HFFc6 (cell line): ENCODE measurements around the gene PNKD. TPM values are rescaled to one million over a fixed set of nuclear protein-coding genes. Genes with fewer than 3 reads are reported as not detected.

Source experiments
- DNase-seq: peaks from one replicate; pipeline ENCODE4 v3.0.0-alpha.2; 2018
- H3K27ac Mint-ChIP-seq: 2 replicates; pipeline ENCODE4 v1.8.0; 2020; ENCODE audit warnings: mild to moderate bottlenecking, mixed read lengths
- H3K27me3 Mint-ChIP-seq: 2 replicates; pipeline ENCODE4 v1.8.0; 2021; ENCODE audit warnings: mild to moderate bottlenecking, moderate library complexity, mixed read lengths; ENCODE audit not compliant: insufficient read depth
- H3K36me3 Mint-ChIP-seq: 2 replicates; pipeline ENCODE4 v1.8.0; 2021; ENCODE audit warnings: low read depth, mixed read lengths
- H3K4me1 Mint-ChIP-seq: 2 replicates; pipeline ENCODE4 v1.8.0; 2020; ENCODE audit warnings: low read depth, mixed read lengths
- H3K4me3 Mint-ChIP-seq: 2 replicates; pipeline ENCODE4 v1.8.0; 2020; ENCODE audit warnings: mild to moderate bottlenecking, moderate library complexity, mixed read lengths
- H3K9me3 Mint-ChIP-seq: 2 replicates; pipeline ENCODE4 v1.8.0; 2020; ENCODE audit warnings: mild to moderate bottlenecking, mixed read lengths
- total RNA-seq, 6 experiments: library from RNA; stranded (reverse); fragmentation: NEBNext Ultra II Directional; extraction: Animal tissue kit (Norgen Biotek cat#: 25700); gene quantifications; 2 replicates in 1 of 6; 3 replicates in 5 of 6; pipeline ENCODE4 v1.2.3, GENCODE V29; 2021
- TF ChIP-seq, protein P1 (sequence below): fragments of 200-600 bp; sonication (generic); IDR thresholded peaks from 2 replicates; pipeline ENCODE4 v1.5.0; 2021; ENCODE audit warnings: antibody characterized with exemption, mild to moderate bottlenecking

The PNKD gene
- total RNA-seq, 6 experiments from 2014 or later = 50.8 to 62.8 (median 57.7) TPM

DNA sequence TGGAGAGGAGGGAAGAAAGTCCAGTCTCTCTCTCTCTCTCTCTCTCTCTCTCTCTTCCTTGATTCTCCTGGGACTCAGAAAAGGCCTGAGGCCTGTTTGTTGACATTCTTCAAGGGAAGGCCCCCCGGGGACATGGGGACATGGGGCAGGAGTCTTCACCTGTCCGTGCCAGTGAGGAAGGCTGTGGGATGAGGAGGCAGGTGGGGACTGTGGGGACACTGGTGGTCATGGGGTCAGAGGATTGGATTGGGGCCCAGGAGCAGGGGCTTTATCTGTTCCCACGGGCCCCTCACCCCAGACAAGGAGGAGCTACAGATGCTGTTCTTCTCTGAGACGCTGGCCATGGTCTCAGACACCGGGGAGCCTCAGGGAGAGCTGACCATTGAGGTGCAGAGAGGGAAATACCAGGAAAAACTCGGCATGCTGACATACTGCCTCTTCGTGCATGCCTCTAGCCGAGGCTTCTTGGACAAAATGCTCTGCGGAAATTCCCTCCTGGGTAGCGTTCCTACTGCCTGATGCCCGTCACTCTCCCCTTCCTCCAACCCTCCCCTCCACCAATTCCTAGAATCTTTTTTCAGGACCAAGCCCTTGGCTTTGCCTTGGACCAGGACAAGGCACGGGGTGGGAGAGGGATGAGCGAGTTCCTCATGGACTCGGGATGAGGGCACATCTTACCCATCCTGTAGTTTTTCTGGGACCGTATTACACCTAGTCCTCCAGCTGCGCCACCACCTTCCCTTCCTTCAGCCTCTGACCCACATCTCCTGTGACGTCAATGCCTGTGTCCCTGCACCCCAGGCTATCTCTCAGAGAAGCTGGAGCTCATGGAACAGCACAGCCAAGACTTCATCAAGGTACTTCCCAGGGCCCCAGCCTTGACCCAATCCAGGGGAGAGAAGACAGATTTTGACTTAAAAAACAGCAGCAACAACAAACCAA is 87.2 kb downstream of the PNKD start:
- DNase-seq = no peak
- no peaks in the 10 kb centered on the region; the same call in 1 of the 2 replicates for H3K4me1 Mint-ChIP-seq
- TF ChIP-seq, protein P1, sequence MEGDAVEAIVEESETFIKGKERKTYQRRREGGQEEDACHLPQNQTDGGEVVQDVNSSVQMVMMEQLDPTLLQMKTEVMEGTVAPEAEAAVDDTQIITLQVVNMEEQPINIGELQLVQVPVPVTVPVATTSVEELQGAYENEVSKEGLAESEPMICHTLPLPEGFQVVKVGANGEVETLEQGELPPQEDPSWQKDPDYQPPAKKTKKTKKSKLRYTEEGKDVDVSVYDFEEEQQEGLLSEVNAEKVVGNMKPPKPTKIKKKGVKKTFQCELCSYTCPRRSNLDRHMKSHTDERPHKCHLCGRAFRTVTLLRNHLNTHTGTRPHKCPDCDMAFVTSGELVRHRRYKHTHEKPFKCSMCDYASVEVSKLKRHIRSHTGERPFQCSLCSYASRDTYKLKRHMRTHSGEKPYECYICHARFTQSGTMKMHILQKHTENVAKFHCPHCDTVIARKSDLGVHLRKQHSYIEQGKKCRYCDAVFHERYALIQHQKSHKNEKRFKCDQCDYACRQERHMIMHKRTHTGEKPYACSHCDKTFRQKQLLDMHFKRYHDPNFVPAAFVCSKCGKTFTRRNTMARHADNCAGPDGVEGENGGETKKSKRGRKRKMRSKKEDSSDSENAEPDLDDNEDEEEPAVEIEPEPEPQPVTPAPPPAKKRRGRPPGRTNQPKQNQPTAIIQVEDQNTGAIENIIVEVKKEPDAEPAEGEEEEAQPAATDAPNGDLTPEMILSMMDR = no peak
- H3K36me3 Mint-ChIP-seq = no peaks in the 10 kb centered on the region
- peak overlapping the region; percentile 27; the same call in 1 of the 2 replicates for H3K27ac Mint-ChIP-seq
- peaks cover 4% of the 10 kb centered on the region for H3K27me3 Mint-ChIP-seq
- H3K4me3 Mint-ChIP-seq = no peak overlapping the region
- H3K9me3 Mint-ChIP-seq = no peaks in the 10 kb centered on the region

DNA sequence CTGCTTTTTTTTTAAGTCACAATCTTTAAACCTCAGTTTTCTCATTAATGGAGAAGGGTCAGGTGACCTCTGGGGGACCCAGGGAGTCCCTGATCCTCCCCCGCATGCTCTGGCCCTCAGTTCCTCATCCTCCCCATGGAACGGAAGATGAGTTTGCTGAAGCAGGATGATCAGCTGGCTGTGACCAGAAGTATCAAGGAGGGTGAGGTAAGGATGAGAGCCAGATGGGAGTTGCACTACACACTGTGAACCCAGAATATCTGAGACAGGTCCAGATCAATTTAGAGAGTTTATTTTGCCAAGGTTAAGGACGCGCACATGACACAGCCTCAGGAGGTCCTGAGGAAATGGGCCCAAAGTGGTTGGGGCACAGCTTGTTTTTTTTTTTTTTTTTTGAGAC is 90.1 kb downstream of the PNKD start:
- Mint-ChIP-seq H3K27me3 (peaks cover 12% of the 10 kb centered on the region), H3K27ac (no peak overlapping the region), H3K4me3 (no peak overlapping the region), H3K9me3 (no peaks in the 10 kb centered on the region), H3K4me1 (no peaks in the 10 kb centered on the region; the same call in 1 of the 2 replicates), H3K36me3 (no peaks in the 10 kb centered on the region)
- TF ChIP-seq, protein P1 = no peak
- DNase-seq = no peak

DNA sequence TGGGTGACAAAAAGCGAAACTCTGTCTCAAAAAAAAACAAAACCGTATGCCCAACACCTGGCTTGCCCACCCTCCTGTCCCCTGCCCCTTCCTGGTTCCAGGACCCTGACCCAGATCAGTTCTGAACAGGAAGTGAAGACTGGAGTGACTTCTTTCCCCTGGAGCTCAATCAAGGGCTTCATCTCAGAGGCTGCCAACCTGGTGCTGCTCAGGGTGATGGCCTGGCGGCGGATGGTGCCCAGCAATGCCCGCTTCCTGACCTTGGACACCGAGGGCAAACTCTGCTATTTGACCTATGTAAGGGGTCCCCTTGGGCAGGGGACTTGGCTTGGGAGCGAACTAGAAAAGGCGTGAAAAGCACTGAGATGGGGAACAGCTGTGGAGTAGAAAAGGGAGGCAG is 92.3 kb downstream of the PNKD start:
- Mint-ChIP-seq H3K4me3 (no peak overlapping the region), H3K36me3 (no peaks in the 10 kb centered on the region), H3K27me3 (peaks cover 22% of the 10 kb centered on the region), H3K27ac (no peak overlapping the region), H3K9me3 (peaks cover 6% of the 10 kb centered on the region; the same call in 1 of the 2 replicates), H3K4me1 (no peaks in the 10 kb centered on the region; the same call in 1 of the 2 replicates)
- TF ChIP-seq, protein P1 = no peak
- no peak for DNase-seq

DNA sequence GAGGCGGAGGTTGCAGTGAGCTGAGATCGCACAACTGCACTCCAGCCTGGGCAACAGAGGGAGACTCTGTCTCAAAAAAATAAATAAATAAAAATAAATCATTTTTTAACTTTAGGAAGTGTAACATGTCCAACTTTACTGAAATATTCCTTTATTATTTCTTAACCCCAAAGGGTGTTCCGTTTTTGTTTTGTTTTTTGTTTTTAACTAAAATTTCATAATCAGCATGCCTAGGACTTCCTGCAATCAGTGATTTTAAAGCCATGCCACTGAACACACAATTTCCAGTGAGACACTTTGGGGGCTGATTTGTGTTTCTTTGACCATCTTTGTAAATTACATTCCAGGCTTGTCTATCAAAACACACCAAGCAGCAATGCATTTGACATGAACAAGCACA is 93.4 kb downstream of the PNKD start:
- Mint-ChIP-seq H3K9me3 (peaks cover 6% of the 10 kb centered on the region; the same call in 1 of the 2 replicates), H3K4me1 (no peaks in the 10 kb centered on the region; the same call in 1 of the 2 replicates), H3K36me3 (no peaks in the 10 kb centered on the region), H3K27me3 (peaks cover 27% of the 10 kb centered on the region), H3K4me3 (no peak overlapping the region), H3K27ac (no peak overlapping the region)
- TF ChIP-seq, protein P1 = no peak
- no peak for DNase-seq

DNA sequence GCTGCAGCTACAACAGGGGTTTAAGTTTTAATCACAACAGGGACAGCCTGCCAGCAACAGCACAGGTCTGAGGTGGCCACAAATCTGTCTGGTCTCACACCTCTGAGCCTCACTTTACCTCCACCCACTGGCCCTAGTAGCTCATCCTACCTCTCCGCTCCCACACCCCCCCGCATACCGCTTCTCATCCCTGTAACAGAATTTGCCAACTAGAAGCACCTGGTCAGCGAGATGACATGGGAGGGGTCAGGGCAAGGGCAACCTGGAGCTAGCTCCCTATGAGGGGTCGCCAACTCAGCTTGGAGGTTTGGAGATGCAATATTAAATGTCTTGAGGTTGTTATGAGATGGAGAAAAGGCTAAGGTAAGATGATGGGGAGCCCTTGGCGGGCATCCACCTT is 93.9 kb downstream of the PNKD start:
- Mint-ChIP-seq H3K4me1 (no peaks in the 10 kb centered on the region; the same call in 1 of the 2 replicates), H3K27me3 (peaks cover 30% of the 10 kb centered on the region), H3K36me3 (no peaks in the 10 kb centered on the region), H3K27ac (no peak overlapping the region), H3K4me3 (no peak overlapping the region), H3K9me3 (peaks cover 6% of the 10 kb centered on the region; the same call in 1 of the 2 replicates)
- DNase-seq = no peak
- TF ChIP-seq, protein P1 = no peak
